ENCODE results near the gene SH3BGRL3.
"Not testable (repeated sequence)": the region's sequence is repeated elsewhere in the genome, so short reads cannot be mapped to it uniquely, and the experiment has no call there.

Gene SH3BGRL3

DNA sequence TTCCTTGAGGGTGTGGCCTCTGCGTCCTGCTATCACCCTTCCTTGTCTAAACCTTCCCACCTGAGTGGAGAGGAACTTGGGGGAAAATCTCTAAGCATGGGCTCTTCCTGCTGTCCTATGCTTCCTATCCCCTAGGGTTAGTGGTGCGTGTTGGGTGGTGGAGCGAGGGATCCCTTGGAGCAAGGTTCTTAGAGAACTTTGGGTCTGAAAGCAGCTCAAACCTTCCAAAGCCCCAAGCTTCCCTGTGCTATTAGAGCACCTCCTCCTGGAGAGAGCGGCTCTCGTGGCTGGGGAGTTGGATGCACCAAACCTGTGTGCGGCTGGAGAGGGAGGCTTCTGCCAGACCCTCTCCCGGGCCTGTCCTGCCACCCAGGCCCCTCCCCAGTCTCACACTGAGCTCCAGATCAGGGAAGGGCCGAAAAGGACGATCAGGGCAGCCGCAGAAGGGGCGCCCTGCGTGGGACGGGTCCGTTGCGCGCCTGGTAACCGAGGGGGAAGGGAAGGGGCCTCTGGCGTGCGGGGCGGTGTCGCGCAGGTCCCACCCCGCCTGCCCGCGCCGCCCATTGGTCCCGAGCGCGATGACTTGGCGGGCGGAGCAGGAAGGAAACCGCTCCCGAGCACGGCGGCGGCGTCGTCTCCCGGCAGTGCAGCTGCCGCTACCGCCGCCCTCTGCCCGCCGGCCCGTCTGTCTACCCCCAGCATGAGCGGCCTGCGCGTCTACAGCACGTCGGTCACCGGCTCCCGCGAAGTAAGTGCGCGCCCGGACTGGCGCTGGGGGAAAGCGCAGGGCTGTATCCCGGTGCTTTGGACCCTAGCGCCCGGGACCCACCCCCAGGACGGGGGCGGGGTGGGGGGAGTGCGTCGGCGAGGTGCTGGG lies at the start of gene SH3BGRL3:
TSS of gene SH3BGRL3 (plus strand) at position 631 of the 877 bp plus-strand sequence. CDS start at position 701, 70 bp downstream.
- peak; percentile 90 for DNase-seq

DNA sequence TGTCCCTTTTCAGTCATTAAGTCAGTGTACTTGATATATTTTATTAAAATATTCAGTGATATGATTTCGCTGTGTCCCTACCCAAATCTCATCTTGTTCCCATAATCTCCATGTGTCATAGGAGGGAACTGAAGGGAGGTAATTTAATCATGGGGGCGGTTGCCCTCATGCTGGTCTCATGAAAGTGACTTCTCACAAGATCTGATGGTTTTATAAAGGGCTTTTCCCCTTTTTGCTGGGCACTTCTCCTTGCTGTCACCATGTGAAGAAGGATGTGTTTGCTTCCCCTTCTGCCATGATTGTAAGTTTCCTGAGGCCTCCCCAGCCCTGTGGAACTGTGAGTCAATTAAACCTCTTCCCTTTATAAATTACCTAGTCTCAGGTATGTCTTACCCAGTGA lies 49.2 kb upstream of the SH3BGRL3 start:
- not testable (repeated sequence) for DNase-seq

DNA sequence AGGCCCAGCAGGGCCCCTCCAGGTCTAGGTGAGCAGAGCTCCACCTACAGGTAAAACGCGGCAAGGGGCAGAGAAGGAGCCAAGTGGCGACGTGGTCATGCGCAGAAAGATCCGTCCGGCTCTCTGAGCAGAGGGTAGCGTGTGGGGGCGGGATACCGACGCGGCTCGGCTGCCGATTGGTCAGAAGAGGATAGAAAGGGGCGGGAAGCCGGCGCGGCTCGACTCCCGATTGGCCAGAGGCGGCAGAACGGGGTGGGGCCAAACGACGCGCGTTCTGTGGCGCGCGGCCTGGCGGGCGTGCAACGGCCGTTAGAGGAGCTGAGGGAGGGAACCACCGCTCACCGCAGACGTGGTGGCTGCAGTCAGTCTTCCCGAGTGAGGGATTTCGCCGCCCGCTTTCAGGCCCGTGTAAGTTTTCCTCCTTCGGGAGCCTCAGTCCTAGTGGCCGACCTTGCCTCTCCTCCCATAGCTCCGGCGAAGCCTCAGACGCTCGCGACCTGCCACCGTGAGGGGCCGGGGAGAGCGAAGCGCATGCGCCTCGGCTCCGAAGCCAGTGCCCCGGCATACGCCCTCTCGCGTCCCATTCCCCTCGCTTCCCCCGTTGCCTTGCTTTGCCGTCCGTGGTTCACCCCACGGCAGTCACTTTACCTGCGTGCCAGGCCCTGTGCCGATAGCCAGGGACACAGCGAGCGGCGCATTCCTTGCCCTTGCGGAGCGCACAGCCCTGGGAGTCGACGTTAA lies 45.8 kb upstream of the SH3BGRL3 start, which contains the start of gene CEP85:
TSS of gene CEP85 (plus strand) at position 298 of the 741 bp plus-strand sequence. CDS start 5,584 bp downstream, outside the sequence.
- peak; percentile 98 for DNase-seq

DNA sequence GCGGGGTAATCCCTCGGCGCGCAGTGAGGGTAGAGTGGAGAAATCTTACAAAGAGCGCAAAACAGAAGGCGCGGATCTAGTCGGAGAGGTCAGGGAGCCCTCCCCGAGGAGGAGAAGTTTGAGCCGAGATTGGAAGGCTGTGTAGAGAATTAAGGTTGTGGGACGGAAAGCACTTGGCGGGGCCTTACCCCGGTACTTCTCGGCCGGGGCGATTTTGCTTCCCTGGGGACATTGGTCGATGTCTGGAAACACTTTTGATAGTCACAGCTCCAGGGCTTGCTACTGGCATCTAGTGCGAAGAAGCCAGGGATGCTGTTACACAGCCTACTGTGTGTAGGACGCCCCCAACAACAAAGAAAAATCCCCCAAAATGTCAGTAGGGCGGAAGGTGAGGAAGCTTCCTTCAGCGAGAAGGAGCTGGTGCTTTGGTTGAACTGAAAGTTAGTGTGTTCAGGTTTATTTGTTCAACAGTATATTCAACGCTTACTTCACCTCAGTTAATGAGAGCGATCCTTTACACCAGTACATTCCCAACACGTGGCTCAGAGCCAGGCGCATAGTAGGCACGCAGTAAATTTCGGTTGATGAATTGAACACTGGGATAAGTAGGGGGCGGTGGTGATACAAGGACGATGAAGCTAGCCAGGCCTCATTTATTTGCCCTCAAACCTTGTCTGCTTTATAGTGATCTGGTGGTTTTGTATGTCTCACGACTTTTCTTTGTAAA lies 45.1 kb upstream of the SH3BGRL3 start:
- no peak for DNase-seq

DNA sequence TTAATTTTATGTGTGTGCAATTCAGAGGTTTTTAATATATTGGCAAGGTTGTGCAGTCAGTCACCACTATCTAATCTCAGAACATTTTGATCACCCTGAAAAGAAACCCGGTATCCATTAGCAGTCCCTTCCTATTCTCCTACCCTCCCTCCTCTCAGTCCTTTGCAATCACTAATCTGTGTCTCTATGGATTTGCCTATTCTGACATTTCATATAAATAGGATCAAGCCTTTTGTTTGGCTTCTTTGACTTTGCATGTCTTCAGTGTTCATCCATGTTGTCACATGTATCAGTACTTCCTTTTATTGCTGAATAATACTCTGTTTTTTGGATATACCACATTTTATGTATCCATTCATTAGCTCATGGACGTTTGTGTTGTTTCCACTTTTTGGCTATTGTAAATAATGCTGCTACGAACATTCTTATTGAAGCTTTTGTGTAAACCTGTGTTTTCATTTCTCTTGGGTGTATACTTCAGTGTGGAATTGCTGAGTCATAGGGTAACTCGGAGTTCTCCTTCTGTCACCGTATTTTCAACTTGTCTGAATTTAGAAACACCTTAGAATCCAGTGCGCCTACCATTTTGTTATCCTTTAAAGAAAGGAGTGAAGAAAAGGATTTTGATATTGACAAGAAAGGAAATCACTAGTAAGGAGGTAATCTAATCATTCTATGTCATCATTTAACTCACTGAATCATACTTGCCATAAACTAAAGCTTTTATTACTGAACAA lies 42.5 kb upstream of the SH3BGRL3 start:
- DNase-seq = no peak

DNA sequence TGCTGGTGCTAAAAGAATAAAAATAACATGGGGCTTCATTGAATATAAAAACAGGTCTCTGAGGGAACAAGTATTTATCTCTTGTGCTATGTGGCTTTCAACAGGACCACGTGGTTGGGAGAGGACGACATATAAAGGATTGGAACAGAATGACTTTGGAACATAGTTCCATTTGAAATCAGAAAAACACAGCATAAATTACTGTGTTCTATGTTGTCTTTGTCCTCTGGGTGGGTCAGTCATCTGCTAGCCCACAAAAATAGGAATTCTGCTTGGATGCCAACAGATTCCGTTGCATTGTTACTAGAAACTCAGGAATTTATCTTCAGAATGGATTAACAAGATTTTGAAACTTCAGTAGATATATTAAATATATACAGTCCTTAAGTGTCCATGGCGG lies 40.0 kb upstream of the SH3BGRL3 start:
- DNase-seq = no peak

DNA sequence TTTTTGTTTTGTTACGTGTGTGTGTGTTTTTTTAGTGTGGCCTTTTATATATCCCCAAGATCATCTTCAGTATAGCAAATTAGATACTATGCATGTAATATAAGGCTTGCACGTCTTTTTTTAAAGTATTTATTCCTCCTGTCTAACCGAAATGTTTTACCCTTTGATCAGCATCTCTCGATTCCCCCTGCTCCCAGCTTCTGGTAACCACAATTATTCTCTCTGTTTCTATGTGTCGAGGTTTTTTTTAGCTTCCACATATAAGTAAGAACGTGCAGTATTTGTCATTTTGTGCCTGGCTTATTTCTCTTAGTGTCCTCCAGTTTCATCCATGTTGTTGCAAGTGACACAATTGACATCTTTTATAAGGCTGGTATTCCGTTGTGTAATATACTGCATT lies 27.2 kb upstream of the SH3BGRL3 start:
- DNase-seq = no peak

DNA sequence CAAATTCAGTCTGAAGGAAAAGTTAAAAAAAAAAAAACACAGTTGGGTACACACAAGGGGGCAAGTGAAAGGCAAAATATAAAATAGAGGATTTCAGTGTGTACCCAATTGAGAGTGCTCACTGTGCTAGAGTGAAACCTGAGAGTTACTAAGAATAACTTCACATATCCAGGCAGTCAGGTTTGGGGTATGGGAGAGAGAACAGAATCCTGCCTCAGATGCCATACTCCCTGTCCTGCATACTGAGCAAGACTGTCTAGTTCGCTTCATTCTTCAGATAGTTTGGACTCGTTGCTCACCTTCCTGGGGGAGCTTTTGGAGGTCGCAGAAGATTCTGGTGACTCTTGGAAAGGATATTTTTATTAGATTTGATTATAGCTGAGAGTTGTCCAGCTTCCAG lies 25.5 kb upstream of the SH3BGRL3 start:
- no peak for DNase-seq

DNA sequence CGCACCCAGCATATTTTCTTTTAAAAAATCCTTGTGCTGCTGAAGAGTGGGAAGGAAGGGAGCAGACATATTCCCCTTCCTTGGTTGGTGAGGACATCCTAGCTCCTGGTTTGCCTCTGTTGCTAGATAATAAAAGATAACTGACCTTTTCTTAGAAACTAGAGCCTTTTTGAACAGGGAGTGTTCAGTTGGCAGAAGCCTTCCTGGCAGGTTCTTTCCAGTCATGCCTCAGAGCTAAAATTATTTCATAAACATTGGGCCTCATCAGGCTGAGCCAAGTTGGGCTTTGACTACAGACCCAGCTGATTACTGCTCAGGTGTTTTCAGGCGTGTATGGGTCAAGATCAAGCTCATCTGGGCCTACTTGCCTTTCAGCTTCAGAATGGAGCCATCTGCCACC lies 22.7 kb upstream of the SH3BGRL3 start:
- DNase-seq = no peak

DNA sequence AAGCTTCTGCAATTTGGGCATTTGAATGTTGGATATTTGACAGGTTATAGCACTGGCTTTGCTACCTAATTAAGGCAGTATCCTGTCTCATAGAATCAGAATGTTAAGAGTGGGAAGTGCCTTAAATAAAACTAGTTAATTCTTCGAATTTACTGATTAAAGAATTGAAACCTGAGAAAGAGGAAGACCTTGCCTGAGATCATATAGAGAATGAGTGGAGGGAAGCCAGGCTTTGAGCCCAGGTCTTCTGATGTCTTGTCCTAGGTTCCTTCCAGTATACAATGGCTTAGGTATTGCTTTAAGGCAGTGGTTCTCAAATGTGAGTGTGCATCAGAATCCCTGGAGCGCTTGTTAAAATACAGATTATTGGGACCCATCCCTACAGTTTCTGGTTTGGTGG lies 20.9 kb upstream of the SH3BGRL3 start:
- no peak for DNase-seq

DNA sequence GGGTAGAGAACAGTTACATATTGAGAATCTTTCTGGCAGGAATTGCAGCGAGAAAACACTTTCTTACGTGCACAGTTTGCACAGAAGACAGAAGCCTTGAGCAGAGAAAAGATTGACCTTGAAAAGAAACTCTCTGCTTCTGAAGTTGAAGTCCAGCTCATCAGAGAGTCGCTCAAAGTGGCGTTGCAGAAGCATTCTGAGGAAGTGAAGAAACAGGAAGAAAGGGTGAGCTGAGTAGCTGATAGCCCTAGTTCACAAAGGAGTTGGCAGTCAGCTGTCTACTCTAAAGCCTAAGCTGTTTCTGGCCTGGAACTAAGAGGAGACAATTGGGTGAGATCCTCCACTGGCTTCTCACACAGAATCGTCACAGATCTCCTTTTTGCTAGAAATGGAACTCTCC lies 20.3 kb upstream of the SH3BGRL3 start:
- no peak for DNase-seq

DNA sequence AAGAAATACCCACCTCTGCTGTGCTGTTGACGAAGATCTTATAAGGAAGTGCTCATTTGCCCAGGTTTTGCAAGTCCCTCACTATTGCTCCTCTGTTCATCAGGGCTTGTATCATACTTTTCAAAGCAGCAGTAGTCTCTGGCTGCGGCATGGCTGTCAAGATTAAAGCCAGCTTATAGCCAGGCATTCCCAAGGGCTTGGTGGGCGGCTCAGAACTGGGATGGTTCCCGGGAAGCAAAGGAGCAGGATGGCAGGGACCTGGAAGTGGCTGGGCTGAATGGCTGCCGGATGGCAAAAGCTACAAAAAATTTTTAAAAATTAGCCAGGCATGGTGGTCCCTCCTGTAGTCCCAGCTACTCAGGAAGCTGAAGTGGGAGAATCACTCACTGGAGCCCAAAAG lies 16.7 kb upstream of the SH3BGRL3 start:
- DNase-seq = no peak

DNA sequence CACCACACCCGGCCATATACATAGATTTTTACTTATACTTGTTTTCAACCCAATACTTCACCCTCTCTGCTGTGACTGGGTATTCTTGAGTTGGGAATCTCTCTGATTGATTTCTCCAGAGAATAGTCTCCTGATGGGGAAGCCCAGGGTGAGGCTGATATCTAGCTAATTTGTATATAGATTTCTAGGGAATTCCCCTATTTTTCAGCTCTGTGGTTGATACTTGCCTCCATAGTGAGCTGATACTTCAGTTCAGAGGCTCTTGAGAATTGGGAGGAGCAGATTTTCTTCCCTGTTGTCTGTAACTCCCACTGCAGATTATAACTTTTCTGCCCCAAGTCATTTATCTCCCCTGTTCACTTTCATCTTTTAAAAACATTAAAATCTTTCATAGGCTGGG lies 14.5 kb upstream of the SH3BGRL3 start:
- DNase-seq = no peak

DNA sequence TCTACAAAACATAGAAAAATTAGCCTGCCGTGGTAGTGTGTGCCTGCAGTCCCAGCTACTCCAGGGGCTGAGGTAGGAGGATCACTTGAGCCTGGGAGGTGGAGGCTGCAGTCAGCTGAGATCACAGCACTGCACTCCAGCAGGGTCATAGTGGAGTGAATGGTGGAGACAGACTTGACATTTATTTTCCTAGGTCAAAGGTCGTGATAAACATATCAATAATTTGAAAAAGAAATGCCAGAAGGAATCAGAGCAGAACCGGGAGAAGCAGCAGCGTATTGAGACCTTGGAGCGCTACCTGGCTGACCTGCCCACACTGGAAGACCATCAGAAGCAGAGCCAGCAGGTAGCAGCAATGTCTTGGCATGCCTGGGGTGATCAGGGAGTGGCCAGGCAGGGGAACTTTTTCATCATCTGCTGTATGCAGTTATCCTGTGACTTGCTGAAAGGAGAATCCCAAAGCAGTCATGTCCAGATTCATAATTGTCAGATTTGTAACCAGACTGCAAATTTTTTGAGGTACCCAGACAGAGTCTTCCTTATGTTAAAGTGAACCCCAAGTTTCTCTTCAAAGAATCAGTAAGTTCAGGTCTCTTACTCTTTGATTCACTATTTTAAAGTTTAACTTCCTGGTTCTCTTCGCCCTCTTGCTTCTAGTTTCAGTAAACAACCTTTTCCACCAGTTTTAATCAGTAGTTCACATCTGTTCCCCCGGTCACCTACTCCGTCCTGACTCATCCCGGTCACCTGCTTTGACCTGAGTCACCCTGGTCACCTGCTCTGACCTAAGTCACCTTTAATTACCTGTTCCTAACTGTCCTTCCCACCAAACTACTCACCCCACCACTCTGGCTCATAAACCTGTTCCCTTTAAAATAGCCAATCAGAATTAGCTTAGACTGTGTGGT lies 11.3 kb upstream of the SH3BGRL3 start:
- no peak for DNase-seq

DNA sequence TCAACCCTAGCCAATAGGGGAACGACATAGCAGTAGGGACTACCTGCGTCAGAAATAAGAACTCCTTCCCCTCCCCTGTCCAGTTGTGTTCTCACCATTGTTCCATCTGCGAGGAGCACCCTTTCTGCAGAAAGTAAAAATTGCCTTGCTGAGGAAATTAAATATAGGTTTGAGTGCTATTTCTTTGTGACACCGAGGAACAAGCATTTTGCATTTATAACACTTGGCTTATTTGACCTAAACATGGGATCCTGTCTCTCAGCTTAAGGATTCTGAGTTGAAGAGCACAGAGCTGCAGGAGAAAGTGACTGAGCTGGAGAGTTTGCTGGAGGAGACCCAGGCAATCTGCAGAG lies 10.7 kb upstream of the SH3BGRL3 start:
- no peak for DNase-seq

DNA sequence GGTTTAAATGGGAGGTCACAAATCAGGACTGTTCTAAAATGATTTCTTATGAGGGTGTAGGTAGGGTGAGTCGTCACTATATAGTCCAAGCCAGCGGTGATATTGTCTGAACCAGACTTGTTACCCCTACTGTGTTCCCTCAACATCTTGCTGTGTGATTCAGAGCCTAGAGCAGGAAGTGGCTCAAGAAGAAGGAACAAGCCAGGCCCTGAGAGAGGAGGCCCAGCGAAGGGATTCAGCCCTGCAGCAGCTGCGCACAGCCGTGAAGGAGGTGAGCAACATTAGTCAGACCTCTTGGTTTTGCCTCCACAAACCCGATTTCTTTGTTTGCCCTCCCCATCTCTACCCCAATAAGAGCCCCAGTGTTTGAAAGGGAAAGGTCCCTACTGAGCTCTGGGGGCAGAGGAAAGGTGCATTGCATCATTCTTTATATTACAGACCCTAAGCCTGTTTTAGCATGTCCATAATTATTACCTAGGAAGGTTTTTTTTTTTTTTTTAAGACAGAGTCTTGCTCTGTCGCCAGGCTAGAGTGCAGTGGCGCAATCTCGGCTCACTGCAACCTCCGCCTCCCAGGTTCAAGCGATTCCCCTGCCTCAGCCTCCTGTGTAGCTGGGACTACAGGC lies 5.0 kb upstream of the SH3BGRL3 start:
- no peak for DNase-seq

DNA sequence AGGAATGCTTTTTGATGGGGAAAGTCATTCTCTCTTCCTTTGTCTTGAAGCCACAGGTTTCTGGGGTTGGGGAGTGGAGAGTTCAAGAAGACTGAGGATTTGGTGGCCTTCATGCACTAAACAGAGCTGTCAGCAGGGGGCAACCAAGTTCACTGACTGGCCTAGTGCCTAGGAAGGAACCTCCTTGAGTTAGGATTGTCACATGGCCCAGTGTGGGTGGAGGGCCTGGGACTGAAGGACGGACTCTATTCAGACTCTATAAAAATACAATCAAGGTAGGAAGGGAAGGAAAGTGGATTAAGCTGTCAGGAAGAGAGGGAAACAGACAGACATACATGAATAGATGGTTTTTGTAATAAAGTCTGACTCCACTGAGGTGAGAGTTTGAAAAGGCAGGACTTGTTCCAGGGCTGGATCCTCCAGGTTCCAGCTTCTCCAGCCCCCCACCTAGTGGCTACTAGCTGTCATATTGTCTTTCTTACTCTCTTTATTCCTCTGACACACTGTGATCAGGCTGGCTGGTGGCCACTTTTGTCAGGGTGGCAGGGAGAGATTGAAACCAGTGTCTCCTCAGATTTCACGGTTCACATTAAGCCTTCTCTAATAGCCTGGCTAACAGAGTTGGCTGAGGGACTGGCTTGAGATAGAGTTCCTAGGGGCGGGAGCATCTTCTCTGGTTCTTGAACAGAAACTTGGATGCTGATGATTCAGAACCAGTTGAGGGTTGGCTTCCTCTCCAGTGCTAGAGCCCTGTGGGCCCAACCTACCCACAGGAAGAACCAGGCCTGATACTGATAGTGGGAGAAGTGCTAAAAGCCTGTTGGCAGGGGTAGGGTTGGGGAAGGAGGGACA lies 4.1 kb upstream of the SH3BGRL3 start:
- DNase-seq = peak; percentile 79

DNA sequence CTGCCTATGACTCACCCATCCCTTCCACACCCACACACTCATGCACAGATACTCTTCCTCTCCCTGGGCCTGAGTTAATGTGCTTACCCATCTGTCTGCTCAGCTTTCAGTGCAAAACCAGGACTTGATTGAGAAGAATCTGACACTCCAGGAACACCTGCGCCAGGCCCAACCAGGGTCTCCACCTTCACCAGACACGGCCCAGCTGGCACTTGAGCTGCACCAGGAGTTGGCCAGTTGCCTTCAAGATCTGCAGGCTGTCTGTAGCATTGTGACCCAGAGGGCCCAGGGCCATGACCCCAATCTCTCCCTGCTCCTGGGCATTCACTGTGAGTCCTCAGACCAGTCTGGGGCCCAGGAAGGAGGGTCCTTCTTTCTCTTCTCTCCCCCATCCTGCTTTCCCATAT lies 3.5 kb upstream of the SH3BGRL3 start:
- peak; percentile 42 for DNase-seq

DNA sequence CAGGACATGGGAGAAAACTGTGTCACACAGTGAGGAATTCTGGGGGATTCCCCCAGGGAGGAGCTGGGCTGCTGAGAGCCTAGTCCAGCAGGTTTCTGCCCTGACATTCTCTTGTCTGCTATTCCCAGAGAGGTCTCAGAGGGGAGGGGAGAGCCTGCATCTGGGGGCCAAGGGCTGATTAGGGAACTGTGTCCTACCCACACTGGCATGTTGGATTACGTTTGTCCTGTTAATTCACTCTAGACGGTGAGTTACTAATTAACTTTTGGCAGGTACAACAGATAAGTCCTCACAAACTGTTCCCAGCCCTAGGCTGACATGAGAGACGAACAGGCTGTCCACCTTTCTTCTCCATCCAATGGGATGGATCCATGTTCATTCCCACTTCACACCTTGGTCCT lies 2.6 kb upstream of the SH3BGRL3 start:
- no peak for DNase-seq

DNA sequence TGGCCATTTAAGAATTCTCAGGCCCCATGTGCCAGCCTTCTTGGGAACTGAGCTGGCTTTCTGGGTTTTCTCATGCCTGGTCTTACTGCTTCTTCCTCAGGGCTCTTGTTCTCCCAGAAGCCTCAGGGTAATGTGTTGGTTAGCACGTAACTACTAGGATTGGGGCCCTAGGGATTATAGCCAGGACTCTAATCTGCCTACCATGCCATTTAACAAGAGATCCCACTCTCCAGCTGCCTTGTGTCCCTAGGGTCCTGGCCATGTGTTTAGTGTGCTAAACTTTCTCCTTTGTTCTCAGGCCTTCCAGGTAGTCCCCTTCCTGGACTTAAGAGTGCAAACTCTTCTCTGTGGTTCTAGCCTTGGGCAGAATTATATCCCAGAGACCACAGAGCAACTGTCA lies 2.2 kb upstream of the SH3BGRL3 start:
- DNase-seq = no peak
